Transverse colon (tissue), 3 donors: ENCODE data around the gene SPTBN1.

Experiments
- POLR2A ChIP-seq: fragments of 450-650 bp; IDR thresholded peaks from one replicate; pipeline ENCODE4 v1.6.1; 2016; ENCODE audit warnings: antibody characterized with exemption, mild to moderate bottlenecking, moderate library complexity
- TF ChIP-seq, protein P1 (sequence below), 5 experiments: fragments of 200-600 bp in 3 of 5; fragments of 450-650 bp in 2 of 5; sonication (generic) in 3 of 5; IDR thresholded peaks; 1 replicate in 2 of 5; 2 replicates in 3 of 5; pipeline ENCODE4 v1.5.1; 2016 to 2017; ENCODE audit warnings: antibody characterized with exemption in 5 of 5, inconsistent platforms in 3 of 5, mild to moderate bottlenecking in 2 of 5, moderate library complexity in 1 of 5

- no peak for TF ChIP-seq POLR2A
- TF ChIP-seq, protein P1, sequence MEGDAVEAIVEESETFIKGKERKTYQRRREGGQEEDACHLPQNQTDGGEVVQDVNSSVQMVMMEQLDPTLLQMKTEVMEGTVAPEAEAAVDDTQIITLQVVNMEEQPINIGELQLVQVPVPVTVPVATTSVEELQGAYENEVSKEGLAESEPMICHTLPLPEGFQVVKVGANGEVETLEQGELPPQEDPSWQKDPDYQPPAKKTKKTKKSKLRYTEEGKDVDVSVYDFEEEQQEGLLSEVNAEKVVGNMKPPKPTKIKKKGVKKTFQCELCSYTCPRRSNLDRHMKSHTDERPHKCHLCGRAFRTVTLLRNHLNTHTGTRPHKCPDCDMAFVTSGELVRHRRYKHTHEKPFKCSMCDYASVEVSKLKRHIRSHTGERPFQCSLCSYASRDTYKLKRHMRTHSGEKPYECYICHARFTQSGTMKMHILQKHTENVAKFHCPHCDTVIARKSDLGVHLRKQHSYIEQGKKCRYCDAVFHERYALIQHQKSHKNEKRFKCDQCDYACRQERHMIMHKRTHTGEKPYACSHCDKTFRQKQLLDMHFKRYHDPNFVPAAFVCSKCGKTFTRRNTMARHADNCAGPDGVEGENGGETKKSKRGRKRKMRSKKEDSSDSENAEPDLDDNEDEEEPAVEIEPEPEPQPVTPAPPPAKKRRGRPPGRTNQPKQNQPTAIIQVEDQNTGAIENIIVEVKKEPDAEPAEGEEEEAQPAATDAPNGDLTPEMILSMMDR (IDR thresholded peaks at IDR 0.05) = no peak
Observed at GRCh38 chr2:54581326-54582039, 125.4 kb downstream of the SPTBN1 start.
